NB4 (cell line): ENCODE results near the gene SF3A1.

ENCODE experiments used
- CTCF ChIP-seq: IDR thresholded peaks from one replicate; pipeline ENCODE4 v1.5.1; 2012; ENCODE audit warnings: low read depth, low read length
- MYC ChIP-seq: IDR thresholded peaks from 2 replicates; pipeline ENCODE4 v1.6.1; 2011; ENCODE audit warnings: low read depth, low read length
- POLR2A ChIP-seq: IDR thresholded peaks from 2 replicates; pipeline ENCODE4 v1.6.1; 2011; ENCODE audit warnings: mild to moderate bottlenecking; ENCODE audit not compliant: insufficient read length; ENCODE audit errors: extremely low read depth

GRCh38 chr22:30373331-30374325 lies 16.9 kb upstream of the SF3A1 start:
- TF ChIP-seq CTCF (no peak), POLR2A (no peak), MYC (no peak)
